HEK293 (cell line): Measurements from ENCODE around the gene SLC3A2.

ENCODE experiments used
- CTCF ChIA-PET: fragments of 350-600 bp; formaldehyde crosslinking; extraction: SDS; loops from one replicate; lab custom pipeline; 2021; ENCODE audit warnings: antibody characterized with exemption; lab: Yijun Ruan, JAX
- POLR2A ChIA-PET: fragments of 300-600 bp; formaldehyde crosslinking; extraction: SDS; loops from one replicate; lab custom pipeline; 2020; ENCODE audit warnings: antibody characterized with exemption, inconsistent platforms; lab: Yijun Ruan, JAX
- H3K27ac ChIP-seq: fragments of 200-500 bp; sonication (Bioruptor generic); 2 replicates; pipeline ENCODE4 v1.5.1; 2014; ENCODE audit warnings: low read depth, low read length, control low read depth, inconsistent platforms; ENCODE audit errors: extremely low read depth
- H3K36me3 ChIP-seq, 2 experiments: fragments of 200-500 bp in 1 of 2; sonication (Bioruptor generic) in 1 of 2; 1 replicate in 1 of 2; 2 replicates in 1 of 2; pipeline ENCODE4 v1.5.1; 2014 to 2017; ENCODE audit warnings: inconsistent platforms in 2 of 2, low read length in 2 of 2; ENCODE audit not compliant: control insufficient read depth in 2 of 2, insufficient read depth in 1 of 2
- H3K4me1 ChIP-seq: fragments of 200-500 bp; sonication (Bioruptor generic); 2 replicates; pipeline ENCODE4 v1.5.1; 2014; ENCODE audit warnings: mild to moderate bottlenecking, low read length, inconsistent platforms; ENCODE audit not compliant: control insufficient read depth, insufficient read depth
- H3K4me3 ChIP-seq: 2 replicates; pipeline ENCODE4 v1.5.1; 2011; ENCODE audit warnings: low read depth, mild to moderate bottlenecking, control low read depth, low read length, moderate library complexity
- H3K9me3 ChIP-seq: fragments of 200-500 bp; sonication (Bioruptor generic); 2 replicates; pipeline ENCODE4 v1.5.1; 2014; ENCODE audit warnings: low read depth, low read length, inconsistent platforms; ENCODE audit not compliant: control insufficient read depth, insufficient read depth
- KLF1 ChIP-seq: fragments of 450-650 bp; formaldehyde crosslinking; IDR thresholded peaks from 2 replicates; pipeline ENCODE4 v1.5.1; 2016; ENCODE audit warnings: missing biosample characterization, missing genetic modification characterization
- KLF7 ChIP-seq: fragments of 450-650 bp; formaldehyde crosslinking; IDR thresholded peaks from 2 replicates; pipeline ENCODE4 v1.5.1; 2016; ENCODE audit warnings: missing biosample characterization, missing genetic modification characterization, borderline replicate concordance
- WT1 ChIP-seq: fragments of 450-650 bp; formaldehyde crosslinking; IDR thresholded peaks from 2 replicates; pipeline ENCODE4 v1.5.1; 2016; ENCODE audit warnings: missing biosample characterization, missing genetic modification characterization
- YY1 ChIP-seq: fragments of 450-650 bp; formaldehyde crosslinking; IDR thresholded peaks from 2 replicates; pipeline ENCODE4 v1.5.1; 2018; ENCODE audit warnings: missing biosample characterization, missing genetic modification characterization
- ZBTB17 ChIP-seq: fragments of 450-650 bp; formaldehyde crosslinking; IDR thresholded peaks from 2 replicates; pipeline ENCODE4 v1.5.1; 2016; ENCODE audit warnings: missing biosample characterization, missing genetic modification characterization
- ZBTB21 ChIP-seq: fragments of 450-650 bp; formaldehyde crosslinking; IDR thresholded peaks from 2 replicates; pipeline ENCODE4 v1.5.1; 2017; ENCODE audit warnings: missing biosample characterization, missing genetic modification characterization
- ZFP69B ChIP-seq: fragments of 450-650 bp; formaldehyde crosslinking; IDR thresholded peaks from 2 replicates; pipeline ENCODE4 v1.5.1; 2016; ENCODE audit warnings: missing biosample characterization, missing genetic modification characterization
- ZNF140 ChIP-seq: fragments of 450-650 bp; formaldehyde crosslinking; IDR thresholded peaks from 2 replicates; pipeline ENCODE4 v1.5.1; 2016; ENCODE audit warnings: missing biosample characterization, missing genetic modification characterization
- ZNF184 ChIP-seq: fragments of 450-650 bp; IDR thresholded peaks from 2 replicates; pipeline ENCODE4 v1.5.1; 2018; ENCODE audit warnings: missing biosample characterization, mild to moderate bottlenecking, missing genetic modification characterization
- ZNF23 ChIP-seq: fragments of 450-650 bp; formaldehyde crosslinking; IDR thresholded peaks from 2 replicates; pipeline ENCODE4 v1.5.1; 2016; ENCODE audit warnings: missing biosample characterization, missing genetic modification characterization, borderline replicate concordance
- ZNF324 ChIP-seq: fragments of 450-650 bp; formaldehyde crosslinking; IDR thresholded peaks from 2 replicates; pipeline ENCODE4 v1.5.1; 2016; ENCODE audit warnings: missing biosample characterization, missing genetic modification characterization
- ZNF518A ChIP-seq: fragments of 450-650 bp; formaldehyde crosslinking; conservative IDR thresholded peaks from 2 replicates; pipeline ENCODE4 v1.5.1; 2016; ENCODE audit warnings: low read depth, missing biosample characterization, missing genetic modification characterization
- ZNF580 ChIP-seq: fragments of 450-650 bp; formaldehyde crosslinking; IDR thresholded peaks from 2 replicates; pipeline ENCODE4 v1.5.1; 2016; ENCODE audit warnings: missing biosample characterization, missing genetic modification characterization
- ZNF660 ChIP-seq: fragments of 450-650 bp; IDR thresholded peaks from 2 replicates; pipeline ENCODE4 v1.5.1; 2018; ENCODE audit warnings: missing biosample characterization, mild to moderate bottlenecking, missing genetic modification characterization
- ZNF664 ChIP-seq: fragments of 450-650 bp; formaldehyde crosslinking; IDR thresholded peaks from 2 replicates; pipeline ENCODE4 v1.5.1; 2016; ENCODE audit warnings: missing biosample characterization, missing genetic modification characterization
- ZNF76 ChIP-seq: fragments of 450-650 bp; formaldehyde crosslinking; IDR thresholded peaks from 2 replicates; pipeline ENCODE4; 2016; ENCODE audit warnings: low read depth, missing biosample characterization, missing genetic modification characterization, borderline replicate concordance
- ZNF843 ChIP-seq: fragments of 450-650 bp; formaldehyde crosslinking; IDR thresholded peaks from 2 replicates; pipeline ENCODE4 v1.5.1; 2016; ENCODE audit warnings: missing biosample characterization, missing genetic modification characterization
- ZSCAN30 ChIP-seq: fragments of 450-650 bp; IDR thresholded peaks from 2 replicates; pipeline ENCODE4 v1.5.1; 2018; ENCODE audit warnings: missing biosample characterization, mild to moderate bottlenecking, missing genetic modification characterization, moderate library complexity
- TF ChIP-seq, protein P1 (sequence below): fragments of 450-650 bp; formaldehyde crosslinking; IDR thresholded peaks from 2 replicates; pipeline ENCODE4 v1.5.1; 2017; ENCODE audit warnings: missing biosample characterization, missing genetic modification characterization

SLC3A2 gene

GRCh38 chr11:62830904-62831519 is 49.7 kb upstream of the SLC3A2 start:
- Histone ChIP-seq H3K4me1 (peaks cover 2% of the 10 kb centered on the region; the same call in 1 of the 2 replicates), H3K36me3 (peaks cover 0 to 55% of the 10 kb centered on the region in 2 experiments; a peak in 2 of 3 replicates), H3K9me3 (no peaks in the 10 kb centered on the region), H3K27ac (peak overlapping the region; percentile 88), H3K4me3 (peak overlapping the region; percentile 87)
- ChIA-PET POLR2A (interaction anchor here (0.6 to 5.1 kb wide), 29 partner anchors 8 to 257 kb away, joined by 3 to 93 read pairs (median 7); partner anchors contain the start of genes BSCL2, C11orf98, CSKMT and EEF1G), CTCF (interaction anchor here (1.5 to 2.1 kb wide), 2 partner anchors 44 kb away, joined by 7 to 13 read pairs; partner anchors contain the start of gene TMEM179B)
- TF ChIP-seq, protein P1, sequence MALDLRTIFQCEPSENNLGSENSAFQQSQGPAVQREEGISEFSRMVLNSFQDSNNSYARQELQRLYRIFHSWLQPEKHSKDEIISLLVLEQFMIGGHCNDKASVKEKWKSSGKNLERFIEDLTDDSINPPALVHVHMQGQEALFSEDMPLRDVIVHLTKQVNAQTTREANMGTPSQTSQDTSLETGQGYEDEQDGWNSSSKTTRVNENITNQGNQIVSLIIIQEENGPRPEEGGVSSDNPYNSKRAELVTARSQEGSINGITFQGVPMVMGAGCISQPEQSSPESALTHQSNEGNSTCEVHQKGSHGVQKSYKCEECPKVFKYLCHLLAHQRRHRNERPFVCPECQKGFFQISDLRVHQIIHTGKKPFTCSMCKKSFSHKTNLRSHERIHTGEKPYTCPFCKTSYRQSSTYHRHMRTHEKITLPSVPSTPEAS (tag by site-specific recombination): no peak
- TF ChIP-seq ZNF140 (tag by site-specific recombination): no peak
- no peak for TF ChIP-seq ZNF23
- TF ChIP-seq ZNF324: peak; percentile 83
- TF ChIP-seq ZNF843 (tag by site-specific recombination): peak; percentile 21; the same call in 1 of the 2 replicates
- TF ChIP-seq ZNF76 (tag by site-specific recombination): peak; percentile 47; the same call in 1 of the 2 replicates
- TF ChIP-seq ZNF184 (tag by site-specific recombination): peak; percentile 43; the same call in 1 of the 2 replicates
- no peak for TF ChIP-seq ZNF664 (tag by site-specific recombination)
- 0 out of 2 replicates have a peak, but pooled peaks have one; percentile 16 for TF ChIP-seq ZBTB17 (tag by site-specific recombination)
- 0 out of 2 replicates have a peak, but pooled peaks have one; percentile 10 for TF ChIP-seq ZBTB21 (tag by site-specific recombination)
- 0 out of 2 replicates have a peak, but pooled peaks have one; percentile 24 for TF ChIP-seq KLF7 (tag by site-specific recombination)
- TF ChIP-seq YY1 (tag by site-specific recombination): no peak
- peak; percentile 60; the same call in 1 of the 2 replicates for TF ChIP-seq ZFP69B
- TF ChIP-seq WT1 (tag by site-specific recombination): no peak
- TF ChIP-seq ZSCAN30 (tag by site-specific recombination): 0 out of 2 replicates have a peak, but pooled peaks have one; percentile 35
- TF ChIP-seq ZNF660 (tag by site-specific recombination): peak; percentile 33; the same call in 1 of the 2 replicates
- peak; percentile 73; the same call in 1 of the 2 replicates for TF ChIP-seq ZNF580 (tag by site-specific recombination)
- TF ChIP-seq KLF1 (tag by site-specific recombination): no peak
- TF ChIP-seq ZNF518A (tag by site-specific recombination): peak; percentile 42; the same call in 1 of the 2 replicates
